ENCODE data around the gene GNB3. TPM values are rescaled to one million over a fixed set of nuclear protein-coding genes. Genes with fewer than 3 reads are reported as not detected.
A peak's percentile ranks its signal among the peaks of the same experiment; 100 is the strongest.
"Not testable (repeated sequence)": the region's sequence is repeated elsewhere in the genome, so short reads cannot be mapped to it uniquely, and the experiment has no call there.

GNB3 gene
- total RNA-seq, 2 experiments from 2014 or later, result 0.48 to 0.54 TPM

- peaks cover 45% of the 10 kb centered on the region for H3K4me1 Mint-ChIP-seq (ENCODE audit: low read depth)
- peaks cover 39% of the 10 kb centered on the region for H3K36me3 Mint-ChIP-seq (ENCODE audit: low read depth)
- CTCF ChIA-PET, result interaction anchor here (0.6 to 3.8 kb wide), 30 partner anchors 9 to 335 kb away, joined by 3 to 33 read pairs (median 4); partner anchors contain the start of genes CDCA3, COPS7A, ENO2 and USP5
- peak; percentile 99 for DNase-seq
- intact Hi-C loops (cut with micrococcal nuclease), result loop anchor here (1.0 to 5.0 kb wide), 13 partner anchors 18 to 1154 kb away; partner anchors contain the start of genes EMG1, ENO2, LPCAT3 and LRRC23
- H3K27ac Mint-ChIP-seq, result peak within 1 kb of the TSS; percentile 81
- H3K27me3 Mint-ChIP-seq (ENCODE audit: low read depth), result no peaks in the 10 kb centered on the region
- H3K4me3 Mint-ChIP-seq, result peak within 1 kb of the TSS; percentile 88
- no peaks in the 10 kb centered on the region for H3K9me3 Mint-ChIP-seq
Measured at GRCh38 chr12:6873094-6874014, 32.6 kb downstream of the GNB3 start, which contains the start of gene SPSB2. TSS of gene SPSB2 (minus strand) at chr12:6873303. CDS start at chr12:6872901, 402 bp downstream.

GRCh38 chr12:6874015-6874368, 33.3 kb downstream of the GNB3 start:
- Mint-ChIP-seq H3K27ac (peak overlapping the region; percentile 55), H3K36me3 (ENCODE audit: low read depth) (peaks cover 33% of the 10 kb centered on the region), H3K4me1 (ENCODE audit: low read depth) (peaks cover 40% of the 10 kb centered on the region), H3K4me3 (peak overlapping the region; percentile 88)
- H3K27me3 Mint-ChIP-seq (ENCODE audit: low read depth); H3K9me3 Mint-ChIP-seq; DNase-seq: not testable (repeated sequence)
- intact Hi-C loops (cut with micrococcal nuclease), result loop anchor here (5.0 kb wide), 2 partner anchors 78 to 1153 kb away; partner anchors contain the start of gene PTPN6
- CTCF ChIA-PET, result interaction anchor here (0.6 to 3.8 kb wide), 6 partner anchors 8 to 171 kb away, joined by 3 to 33 read pairs (median 8); no protein-coding TSS in a partner anchor

- H3K9me3 Mint-ChIP-seq; H3K4me1 Mint-ChIP-seq (ENCODE audit: low read depth); DNase-seq; intact Hi-C loops (cut with micrococcal nuclease); H3K27ac Mint-ChIP-seq; H3K4me3 Mint-ChIP-seq; H3K27me3 Mint-ChIP-seq (ENCODE audit: low read depth): not testable (repeated sequence)
- H3K36me3 Mint-ChIP-seq (ENCODE audit: low read depth), result peaks cover 11% of the 10 kb centered on the region
- CTCF ChIA-PET, result interaction anchor here (0.6 to 4.2 kb wide), 3 partner anchors 8 to 27 kb away, joined by 3 to 22 read pairs (median 4); partner anchors contain the start of gene SPSB2
Measured at GRCh38 chr12:6879824-6880223, 39.1 kb downstream of the GNB3 start.

GRCh38 chr12:6883252-6883651, 42.5 kb downstream of the GNB3 start:
- Mint-ChIP-seq H3K27me3 (ENCODE audit: low read depth) (no peaks in the 10 kb centered on the region), H3K4me1 (ENCODE audit: low read depth) (peaks cover 1% of the 10 kb centered on the region), H3K27ac (no peak overlapping the region), H3K36me3 (ENCODE audit: low read depth) (peaks cover 6% of the 10 kb centered on the region), H3K4me3 (no peak overlapping the region), H3K9me3 (no peaks in the 10 kb centered on the region)
- CTCF ChIA-PET, result interaction anchor here (1.3 to 4.2 kb wide), 2 partner anchors 11 to 14 kb away, joined by 3 to 22 read pairs; partner anchors contain the start of gene SPSB2
- no peak for DNase-seq
- intact Hi-C loops (cut with micrococcal nuclease), result no loop called here

GRCh38 chr12:6883683-6884082, 43.0 kb downstream of the GNB3 start:
- Mint-ChIP-seq H3K4me1 (ENCODE audit: low read depth) (peaks cover 1% of the 10 kb centered on the region), H3K36me3 (ENCODE audit: low read depth) (peaks cover 6% of the 10 kb centered on the region), H3K4me3 (no peak overlapping the region), H3K27me3 (ENCODE audit: low read depth) (no peaks in the 10 kb centered on the region), H3K27ac (no peak overlapping the region), H3K9me3 (no peaks in the 10 kb centered on the region)
- intact Hi-C loops (cut with micrococcal nuclease), result no loop called here
- no peak for DNase-seq
- CTCF ChIA-PET, result interaction anchor here (1.3 to 4.2 kb wide), 2 partner anchors 11 to 14 kb away, joined by 3 to 22 read pairs; partner anchors contain the start of gene SPSB2

- no peaks in the 10 kb centered on the region for H3K27me3 Mint-ChIP-seq (ENCODE audit: low read depth)
- CTCF ChIA-PET, result no interaction called here
- H3K36me3 Mint-ChIP-seq (ENCODE audit: low read depth), result peaks cover 6% of the 10 kb centered on the region
- DNase-seq, result no peak
- no peak overlapping the region for H3K4me3 Mint-ChIP-seq
- no peaks in the 10 kb centered on the region for H3K9me3 Mint-ChIP-seq
- H3K4me1 Mint-ChIP-seq (ENCODE audit: low read depth), result no peaks in the 10 kb centered on the region
- H3K27ac Mint-ChIP-seq, result no peak overlapping the region
- intact Hi-C loops (cut with micrococcal nuclease), result no loop called here
Measured at GRCh38 chr12:6884539-6884938, 43.8 kb downstream of the GNB3 start.

GRCh38 chr12:6886206-6886999, 45.7 kb downstream of the GNB3 start:
- H3K27ac Mint-ChIP-seq; DNase-seq; intact Hi-C loops (cut with micrococcal nuclease); H3K36me3 Mint-ChIP-seq (ENCODE audit: low read depth); H3K4me3 Mint-ChIP-seq; H3K27me3 Mint-ChIP-seq (ENCODE audit: low read depth); H3K9me3 Mint-ChIP-seq; H3K4me1 Mint-ChIP-seq (ENCODE audit: low read depth): not testable (repeated sequence)
- CTCF ChIA-PET, result interaction anchor here (1.5 kb wide), 1 partner anchor 17 kb away, joined by 4 read pairs; no protein-coding TSS in a partner anchor

- CTCF ChIA-PET, result interaction anchor here (1.5 kb wide), 1 partner anchor 18 kb away, joined by 4 read pairs; no protein-coding TSS in a partner anchor
- H3K4me1 Mint-ChIP-seq (ENCODE audit: low read depth), result peaks cover 13% of the 10 kb centered on the region
- peaks cover 6% of the 10 kb centered on the region for H3K36me3 Mint-ChIP-seq (ENCODE audit: low read depth)
Measured at GRCh38 chr12:6887460-6887859, 46.7 kb downstream of the GNB3 start.

GRCh38 chr12:6888360-6888759, 47.6 kb downstream of the GNB3 start:
- intact Hi-C loops (cut with micrococcal nuclease), result no loop called here
- Mint-ChIP-seq H3K27ac (no peak overlapping the region), H3K4me3 (no peak overlapping the region), H3K4me1 (ENCODE audit: low read depth) (peaks cover 16% of the 10 kb centered on the region), H3K9me3 (no peaks in the 10 kb centered on the region), H3K27me3 (ENCODE audit: low read depth) (no peaks in the 10 kb centered on the region), H3K36me3 (ENCODE audit: low read depth) (peaks cover 6% of the 10 kb centered on the region)
- DNase-seq, result no peak
- CTCF ChIA-PET, result no interaction called here

More at GRCh38 chr12:6887460-6887859, 46.7 kb downstream of the GNB3 start:
- no peak overlapping the region for H3K4me3 Mint-ChIP-seq
- no peak for DNase-seq
- no peaks in the 10 kb centered on the region for H3K9me3 Mint-ChIP-seq
- no peak overlapping the region for H3K27ac Mint-ChIP-seq
- no peaks in the 10 kb centered on the region for H3K27me3 Mint-ChIP-seq (ENCODE audit: low read depth)
- intact Hi-C loops (cut with micrococcal nuclease), result no loop called here

GRCh38 chr12:6888794-6889193, 48.1 kb downstream of the GNB3 start:
- intact Hi-C loops (cut with micrococcal nuclease); H3K4me3 Mint-ChIP-seq; H3K27me3 Mint-ChIP-seq (ENCODE audit: low read depth); DNase-seq; H3K27ac Mint-ChIP-seq; H3K36me3 Mint-ChIP-seq (ENCODE audit: low read depth); CTCF ChIA-PET; H3K9me3 Mint-ChIP-seq: not testable (repeated sequence)
- peaks cover 16% of the 10 kb centered on the region for H3K4me1 Mint-ChIP-seq (ENCODE audit: low read depth)

GRCh38 chr12:6889775-6890573, 49.2 kb downstream of the GNB3 start:
- H3K27me3 Mint-ChIP-seq (ENCODE audit: low read depth); intact Hi-C loops (cut with micrococcal nuclease); DNase-seq; H3K9me3 Mint-ChIP-seq; H3K36me3 Mint-ChIP-seq (ENCODE audit: low read depth): not testable (repeated sequence)
- Mint-ChIP-seq H3K4me1 (ENCODE audit: low read depth) (peaks cover 16% of the 10 kb centered on the region), H3K27ac (peak overlapping the region; percentile 98), H3K4me3 (peak overlapping the region; percentile 90)
- CTCF ChIA-PET, result interaction anchor here (1.0 kb wide), 1 partner anchor 352 kb away, joined by 3 read pairs; no protein-coding TSS in a partner anchor

Data from activated naive CD4-positive, alpha-beta T cell treated with anti-CD3 and anti-CD28 coated beads for 36 hours (primary cell).